GM20431 (cell line): ENCODE data around the gene TTC23.

Experiments used
- in situ Hi-C: fragments of 300-500 bp; cut with MseI, MboI; formaldehyde crosslinking; loops from one replicate; pipeline ENCODE4 v1.15.0; 2020; ENCODE audit warnings: low sequenced_read_pairs; ENCODE audit not compliant: unreplicated experiment

Gene TTC23

DNA sequence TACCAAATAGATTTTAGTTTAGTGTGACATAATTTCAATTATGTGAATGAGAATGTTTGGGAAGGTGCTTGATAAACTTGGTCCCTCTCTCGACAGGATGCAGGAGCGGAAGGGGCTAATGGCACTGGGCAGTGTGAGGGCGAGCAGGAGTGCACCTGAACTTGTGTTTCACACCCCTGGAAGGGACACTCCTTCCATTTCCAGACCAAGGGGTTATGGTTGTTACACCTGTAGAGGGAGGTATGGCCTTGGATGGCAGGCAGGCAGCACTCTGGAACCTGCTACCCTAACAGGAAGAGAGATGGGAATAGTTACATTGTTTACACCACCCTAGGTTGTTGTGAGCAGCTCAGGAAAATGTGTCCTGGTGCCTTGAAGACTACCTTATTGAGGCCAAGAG is 122.5 kb downstream of the TTC23 start:
- in situ Hi-C loops: no loop called here

DNA sequence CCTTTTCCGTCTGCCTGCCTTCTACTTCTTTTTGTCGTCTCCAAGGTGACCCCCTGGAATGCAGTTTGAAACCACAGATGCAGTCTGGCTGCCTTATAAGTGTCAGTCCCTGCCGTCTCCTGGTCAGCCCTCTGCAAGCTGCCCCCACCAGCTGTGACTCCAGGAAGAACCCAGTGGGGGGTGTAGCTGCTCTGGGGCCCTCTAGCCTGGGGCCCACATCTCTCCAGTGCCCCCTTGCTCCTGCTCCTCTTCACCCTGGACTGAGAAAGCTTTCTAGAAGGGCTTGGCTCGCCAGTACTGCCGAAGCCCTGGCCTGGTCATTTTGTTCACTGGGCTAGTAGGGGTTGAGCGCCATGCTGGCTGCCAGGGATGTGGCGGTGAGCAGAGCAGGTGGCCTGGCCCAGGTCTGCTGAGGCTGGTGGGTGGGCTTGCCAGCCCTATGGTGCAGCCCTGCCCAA is 123.2 kb downstream of the TTC23 start:
- in situ Hi-C loops: no loop called here

DNA sequence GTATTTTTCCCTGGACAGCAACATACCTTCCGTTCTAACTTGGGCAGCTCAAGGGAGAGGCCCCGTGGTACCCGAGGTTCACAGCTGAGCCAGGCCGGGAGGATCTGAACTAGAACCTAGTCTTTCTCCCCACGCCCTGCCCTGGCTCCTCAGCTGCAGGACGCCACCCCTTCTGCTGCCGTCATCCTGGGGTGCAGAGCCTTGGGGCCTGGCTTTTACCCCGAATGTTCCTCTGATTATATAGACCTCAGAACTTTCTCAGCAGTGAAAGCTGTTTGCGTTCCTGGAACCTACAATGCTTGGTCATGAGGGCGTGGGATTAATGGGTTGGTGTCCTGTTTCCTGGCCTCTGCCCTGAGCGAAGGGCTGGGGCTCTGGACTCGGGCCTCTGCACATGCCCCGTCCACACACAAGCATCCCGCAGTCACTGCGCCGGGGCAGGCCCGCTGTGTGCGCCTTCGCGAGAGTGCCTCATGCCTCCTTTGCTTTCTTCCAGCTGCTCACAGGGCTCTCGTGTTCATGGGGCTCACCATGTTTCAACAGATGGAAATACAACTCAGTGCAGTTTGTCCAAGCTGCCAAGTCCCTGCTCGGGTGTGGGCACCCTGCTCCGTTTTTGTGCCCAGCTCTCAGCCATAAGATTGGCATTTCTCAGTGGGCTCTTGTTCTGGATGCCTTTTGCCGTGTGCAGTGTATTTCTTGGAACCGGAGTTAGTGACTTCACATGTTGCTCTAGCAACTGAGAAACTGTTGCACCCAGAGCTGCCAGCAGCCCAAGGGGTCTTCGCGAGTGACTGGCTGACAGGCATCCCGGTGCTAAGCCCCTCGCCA is 124.1 kb downstream of the TTC23 start:
- in situ Hi-C loops: no loop called here

DNA sequence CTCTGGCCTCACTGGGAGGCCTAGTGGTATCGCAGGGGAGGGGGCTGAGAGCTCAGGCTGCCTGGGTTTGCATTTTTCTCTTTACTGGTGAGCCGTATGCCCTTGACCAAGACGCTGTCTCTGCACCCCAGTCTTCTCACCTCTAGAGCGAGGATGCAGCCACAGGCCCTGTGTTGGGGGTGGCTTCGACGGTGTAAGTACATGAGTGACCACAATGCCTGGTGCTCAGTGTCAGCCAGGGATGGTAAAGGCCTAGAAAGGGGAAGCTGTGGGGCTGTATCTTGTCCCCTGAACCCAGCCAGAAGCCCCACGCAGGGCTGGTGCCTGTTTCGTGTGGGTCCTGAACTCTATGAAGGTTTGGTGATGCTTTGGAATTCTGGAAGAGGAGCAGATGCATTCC is 124.7 kb downstream of the TTC23 start:
- in situ Hi-C loops: no loop called here

DNA sequence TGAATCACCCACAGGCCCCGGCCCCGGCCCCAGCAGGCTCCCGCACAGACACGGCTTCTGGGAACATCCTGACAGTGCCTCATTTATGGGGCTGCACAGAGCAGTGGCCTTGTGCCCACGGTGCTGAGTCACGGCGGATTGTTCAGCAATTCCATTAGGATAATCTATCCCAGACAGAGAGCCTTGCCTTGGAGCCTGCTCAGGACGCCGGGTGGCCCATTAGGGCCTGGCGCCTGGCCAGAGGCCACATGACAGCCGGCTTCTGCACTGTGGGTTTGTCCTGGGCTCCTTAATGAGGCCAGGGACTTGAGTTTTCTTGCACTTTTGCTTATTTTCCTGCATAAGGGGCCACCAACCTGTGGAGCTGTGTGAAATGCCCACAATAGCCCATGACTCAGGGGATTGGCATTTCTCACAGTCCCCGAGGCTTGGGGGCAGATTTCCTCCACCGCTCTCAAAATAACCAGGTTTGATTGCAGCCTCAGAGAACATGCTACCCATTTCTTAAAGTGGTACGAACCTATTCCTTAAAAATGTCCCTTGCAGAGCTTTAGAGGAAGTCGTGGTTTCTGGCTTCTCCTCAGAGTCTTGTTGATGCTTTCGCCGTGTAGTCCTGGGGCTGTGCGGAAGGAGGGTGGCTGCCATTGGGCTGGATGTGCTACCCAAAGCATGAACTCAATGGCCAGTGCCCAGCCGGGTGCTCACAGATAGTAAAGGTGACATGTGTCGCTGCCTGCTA is 125.5 kb downstream of the TTC23 start:
- in situ Hi-C loops: no loop called here

GRCh38 chr15:99122831-99123712 is 126.3 kb downstream of the TTC23 start:
- in situ Hi-C loops: no loop called here

DNA sequence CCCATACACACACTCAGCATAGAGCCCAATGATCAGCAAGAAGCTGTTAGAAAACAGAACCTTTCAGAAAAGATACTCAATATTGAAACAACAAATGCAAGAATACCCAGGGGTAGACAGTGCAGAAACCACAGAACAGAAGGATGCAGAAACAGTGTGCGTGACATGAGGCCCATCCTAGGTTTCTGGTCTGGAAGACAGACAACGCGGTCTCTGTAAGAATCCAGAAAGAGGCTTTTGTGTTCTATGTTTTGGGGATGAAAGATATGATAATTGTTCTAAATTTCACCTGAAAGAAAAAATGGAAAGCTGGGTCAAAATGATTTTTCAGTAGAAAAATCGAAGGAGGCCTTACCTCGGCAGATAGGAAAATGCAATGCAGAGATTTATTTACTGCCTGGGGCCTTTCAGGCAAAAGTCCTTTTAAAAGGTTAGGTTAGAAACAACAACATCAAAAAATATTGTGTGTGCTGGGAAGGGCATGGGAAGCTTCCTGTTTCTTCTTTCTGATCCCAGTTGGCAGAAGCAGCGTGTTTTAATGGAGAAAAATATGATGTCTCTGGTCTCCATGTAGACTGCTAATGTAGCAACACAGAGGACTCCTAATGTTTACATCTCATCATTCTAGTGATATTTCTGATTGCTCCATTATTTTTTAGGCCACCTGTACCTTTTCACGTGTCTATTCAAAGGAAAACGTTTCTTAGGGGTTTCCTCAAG is 127.5 kb downstream of the TTC23 start:
- in situ Hi-C loops: no loop called here

GRCh38 chr15:99121207-99121606 is 128.2 kb downstream of the TTC23 start:
- in situ Hi-C loops: no loop called here

DNA sequence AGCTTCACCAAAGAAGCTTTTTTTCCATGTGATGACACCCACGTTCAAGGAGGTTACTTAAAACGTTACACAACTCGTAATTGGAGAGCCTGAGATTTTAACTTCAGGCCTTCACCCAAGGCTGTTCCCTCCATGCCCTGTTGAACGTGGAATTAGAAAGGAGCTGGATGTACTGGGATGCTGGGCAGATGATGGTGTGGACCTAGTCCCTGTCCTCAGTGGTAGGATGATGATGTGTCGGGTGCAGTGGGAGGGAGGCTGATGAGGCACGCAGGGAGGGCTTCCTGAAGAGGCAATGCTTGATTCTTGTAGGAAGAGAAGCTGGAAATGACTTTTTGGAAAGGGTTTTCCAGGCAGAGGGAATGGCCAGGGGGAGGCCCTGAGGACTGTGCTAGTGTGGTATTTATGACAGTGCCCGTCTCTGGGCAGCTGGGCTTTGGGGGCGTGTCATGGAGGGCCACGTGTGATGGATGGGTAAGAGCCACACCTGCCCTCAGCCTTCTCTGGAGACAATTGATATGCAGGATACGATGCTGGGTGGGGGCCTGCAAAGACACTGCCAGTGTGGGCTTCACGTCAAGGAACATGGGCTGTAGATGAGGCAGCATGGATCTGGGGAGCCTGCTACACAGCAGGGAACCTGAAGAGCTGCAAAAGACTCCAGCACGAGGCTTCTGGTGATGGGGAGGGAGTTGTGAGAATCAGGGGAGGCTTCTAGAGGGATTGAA is 129.2 kb downstream of the TTC23 start:
- in situ Hi-C loops: no loop called here

DNA sequence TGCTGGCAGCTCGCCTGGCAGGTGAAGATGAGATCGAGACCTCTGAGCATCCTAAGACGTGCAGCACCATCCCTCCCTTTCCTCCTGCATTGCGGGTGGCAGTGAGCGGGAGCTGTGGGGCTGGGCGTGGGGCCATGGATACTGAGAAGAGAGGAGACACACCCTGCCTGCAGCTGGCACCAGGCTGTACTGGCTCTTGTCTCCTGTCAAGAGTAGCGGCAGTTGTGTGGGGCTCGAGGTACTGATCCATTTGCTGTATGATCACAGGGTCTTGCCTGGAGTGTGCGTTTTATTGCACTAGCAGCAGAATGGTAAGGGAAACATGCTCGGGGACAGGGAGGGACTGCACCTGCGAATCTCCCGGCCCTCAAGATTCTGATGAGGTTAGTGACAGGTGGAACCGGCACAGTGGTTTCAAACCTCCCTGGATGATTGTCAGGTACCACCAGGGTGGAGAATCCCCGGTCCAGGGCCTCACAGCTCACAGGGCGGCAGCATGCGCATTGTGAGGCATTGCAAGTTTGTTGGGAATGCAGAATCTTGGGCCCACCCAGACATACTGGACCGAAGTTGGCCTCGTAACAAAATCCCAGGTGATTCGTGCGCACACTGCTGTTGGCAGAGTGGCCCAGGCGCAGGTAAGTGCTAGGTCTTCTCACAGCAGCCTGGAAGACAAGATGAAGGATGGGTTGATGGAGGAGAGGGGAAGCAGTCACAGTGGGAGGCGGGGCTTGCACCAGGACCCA is 130.4 kb downstream of the TTC23 start:
- in situ Hi-C loops: no loop called here

DNA sequence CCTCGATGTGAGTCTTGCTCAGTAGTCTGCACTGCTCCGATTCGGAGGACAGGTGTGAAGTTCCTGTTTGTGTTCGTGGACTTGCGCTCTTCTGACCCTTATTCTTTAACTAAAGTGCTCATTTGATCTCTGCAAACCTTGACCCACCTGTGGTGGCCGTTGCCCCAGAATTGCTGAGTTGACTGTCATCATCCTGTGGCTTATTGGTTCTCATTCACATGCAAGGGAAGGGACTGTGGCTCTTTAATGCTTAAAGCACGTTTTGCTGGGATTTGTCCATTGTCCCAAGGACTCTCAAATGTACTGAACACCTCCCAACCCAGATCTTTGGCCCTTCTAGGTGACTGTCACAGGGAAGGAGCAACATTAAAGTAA is 131.1 kb downstream of the TTC23 start:
- in situ Hi-C loops: no loop called here

GRCh38 chr15:99117563-99118257 is 131.7 kb downstream of the TTC23 start:
- in situ Hi-C loops: no loop called here

DNA sequence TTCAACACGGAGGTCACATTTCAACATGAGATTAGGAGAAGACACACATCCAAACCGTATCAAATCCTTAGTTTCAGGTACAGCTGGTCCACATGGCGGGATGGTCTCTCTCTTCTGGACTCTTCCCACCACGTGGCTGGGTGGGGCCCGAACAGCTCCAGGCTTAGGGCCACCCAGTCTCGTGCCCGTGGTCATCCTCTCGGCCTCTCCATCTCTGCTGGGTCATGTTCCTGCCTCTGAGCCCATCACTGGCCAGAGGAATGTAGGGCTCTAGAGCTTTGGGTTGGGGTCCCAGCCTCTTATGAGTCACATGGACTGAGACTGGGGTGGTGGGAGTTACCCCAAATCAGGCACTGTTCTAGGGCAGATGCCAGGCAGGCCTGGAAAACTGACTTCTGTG is 132.3 kb downstream of the TTC23 start:
- in situ Hi-C loops: no loop called here

DNA sequence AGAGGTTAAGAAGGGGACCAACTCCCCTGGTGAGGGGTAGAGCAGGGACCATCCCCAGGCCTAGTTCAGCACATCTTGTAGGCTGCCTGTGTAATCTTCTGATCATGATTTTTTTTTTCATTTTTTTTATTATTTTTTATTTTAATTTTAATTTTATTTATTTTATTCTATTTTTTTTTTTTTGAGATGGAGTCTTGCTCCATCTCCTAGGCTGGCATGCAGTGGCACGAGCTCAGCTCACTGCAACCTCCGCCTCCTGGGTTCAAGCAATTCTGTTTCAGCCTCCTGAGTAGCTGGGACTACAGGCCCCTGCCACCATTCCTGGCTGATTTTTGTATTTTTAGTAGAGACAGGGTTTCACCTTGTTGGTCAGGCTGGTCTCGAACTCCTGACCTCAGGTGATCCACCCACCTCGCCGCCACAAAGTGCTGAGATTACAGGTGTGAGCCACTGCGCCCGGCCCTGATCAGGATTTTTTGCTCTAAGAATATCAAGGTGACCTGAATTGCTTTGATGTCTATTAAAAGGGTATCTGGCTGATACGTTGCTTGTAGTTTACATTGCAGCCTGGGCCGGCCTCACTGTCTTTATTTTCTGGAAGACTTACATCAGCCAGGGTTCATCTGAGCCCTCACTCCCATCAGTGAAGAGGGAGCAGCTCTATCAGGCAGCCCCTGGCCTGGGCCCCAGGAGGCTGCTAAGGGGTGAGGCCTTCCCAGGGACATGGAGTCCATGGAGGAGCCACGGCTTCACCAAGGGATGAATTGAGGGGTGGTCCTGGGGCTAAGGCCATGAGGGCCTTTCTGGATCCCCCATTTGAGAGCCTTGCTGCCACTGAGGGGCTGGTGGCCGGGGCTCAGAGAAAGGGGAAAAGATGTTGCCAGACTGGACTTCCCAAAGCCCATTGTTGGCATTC is 133.8 kb downstream of the TTC23 start:
- in situ Hi-C loops: no loop called here

GRCh38 chr15:99114511-99115299 is 134.7 kb downstream of the TTC23 start:
- in situ Hi-C loops: no loop called here

GRCh38 chr15:99113547-99114271 is 135.7 kb downstream of the TTC23 start:
- in situ Hi-C loops: no loop called here
